Colonic mucosa (tissue), 4 donors: ENCODE results near the gene TTLL10. TPM values are rescaled to one million over a fixed set of nuclear protein-coding genes. Genes with fewer than 3 reads are reported as not detected.

Experiments
- DNase-seq: peaks from one replicate; pipeline ENCODE4 v3.0.0-alpha.2; 2020
- H3K27ac ChIP-seq: fragments of 200-600 bp; one replicate; pipeline ENCODE4 v1.8.0; 2021
- H3K27me3 ChIP-seq: fragments of 200-600 bp; one replicate; pipeline ENCODE4 v1.8.0; 2021
- H3K36me3 ChIP-seq: fragments of 200-600 bp; one replicate; pipeline ENCODE4 v1.8.0; 2021
- H3K4me1 ChIP-seq: fragments of 200-600 bp; one replicate; pipeline ENCODE4 v1.8.0; 2021; ENCODE audit warnings: mild to moderate bottlenecking
- H3K4me3 ChIP-seq: fragments of 200-600 bp; one replicate; pipeline ENCODE4 v1.8.0; 2021
- H3K9ac ChIP-seq, 2 donors: one replicate each; pipeline ENCODE4 v1.7.0; 2013; ENCODE audit warnings: control low read depth in 2 of 2, low read depth in 2 of 2, low read length in 2 of 2
- H3K9me3 ChIP-seq: fragments of 200-600 bp; one replicate; pipeline ENCODE4 v1.8.0; 2021
- CTCF ChIP-seq: fragments of 200-600 bp; IDR thresholded peaks from one replicate; pipeline ENCODE4 v1.8.0; 2022; ENCODE audit warnings: antibody characterized with exemption, mild to moderate bottlenecking
- intact Hi-C: fragments of 100-400 bp; cut with DNase I; formaldehyde crosslinking; loops from one replicate; pipeline ENCODE4 v1.14.1; 2022
- total RNA-seq, 2 donors: library from RNA; stranded (reverse); fragmentation: NEBNext Ultra II Directional in 1 of 2; extraction: Animal tissue kit (Norgen Biotek cat#: 25700) in 1 of 2; gene quantifications; one replicate each; pipeline ENCODE4 v1.2.1, GENCODE V29; 2021
- donor health status: healthy.
- donor health status: DM: no; HTN: no; CAD: no.
- donor health status: DM: no; HTN: no; CAD: no.

Gene TTLL10
- total RNA-seq, 2 donors from 2014 or later: 0.64 to 2.3 TPM

- peak overlapping the region in 1 of 2 donors; percentile 26 for H3K9ac ChIP-seq
- DNase-seq: peak; percentile 27
- TF ChIP-seq CTCF: no peak
- H3K27ac ChIP-seq: peak overlapping the region; percentile 63
- intact Hi-C loops: no loop called here
- peaks cover 10% of the 10 kb centered on the region for H3K27me3 ChIP-seq
- no peaks in the 10 kb centered on the region for H3K36me3 ChIP-seq
- H3K4me1 ChIP-seq: peaks cover 8% of the 10 kb centered on the region
- H3K9me3 ChIP-seq: no peaks in the 10 kb centered on the region
- no peak overlapping the region for H3K4me3 ChIP-seq
Observed at GRCh38 chr1:1168451-1169411, 4.9 kb upstream of the TTLL10 start.

- peak; percentile 53 for DNase-seq
- no peaks in the 10 kb centered on the region for H3K9me3 ChIP-seq
- peaks cover 10% of the 10 kb centered on the region for H3K27me3 ChIP-seq
- peaks cover 8% of the 10 kb centered on the region for H3K4me1 ChIP-seq
- intact Hi-C loops: loop anchor here (10.0 kb wide), 1 partner anchor 55 kb away; no protein-coding TSS in a partner anchor
- no peak overlapping the region for H3K27ac ChIP-seq
- no peak overlapping the region for H3K4me3 ChIP-seq
- H3K9ac ChIP-seq: no peak overlapping the region
- TF ChIP-seq CTCF: no peak
- no peaks in the 10 kb centered on the region for H3K36me3 ChIP-seq
Observed at GRCh38 chr1:1169429-1170214, 4.1 kb upstream of the TTLL10 start.

- intact Hi-C loops: loop anchor here (10.0 kb wide), 1 partner anchor 54 kb away; no protein-coding TSS in a partner anchor
- H3K27ac ChIP-seq: no peak overlapping the region
Observed at GRCh38 chr1:1170215-1171091, 3.2 kb upstream of the TTLL10 start.

GRCh38 chr1:1171161-1171545 lies 2.5 kb upstream of the TTLL10 start:
- no peaks in the 10 kb centered on the region for H3K9me3 ChIP-seq
- no peak for TF ChIP-seq CTCF
- H3K36me3 ChIP-seq: no peaks in the 10 kb centered on the region
- no peak overlapping the region for H3K27ac ChIP-seq
- intact Hi-C loops: loop anchor here (10.0 kb wide), 1 partner anchor 54 kb away; no protein-coding TSS in a partner anchor
- no peak overlapping the region for H3K9ac ChIP-seq
- peak; percentile 41 for DNase-seq
- peaks cover 8% of the 10 kb centered on the region for H3K4me1 ChIP-seq
- no peak overlapping the region for H3K4me3 ChIP-seq
- H3K27me3 ChIP-seq: peaks cover 10% of the 10 kb centered on the region

More at GRCh38 chr1:1170215-1171091, 3.2 kb upstream of the TTLL10 start:
- peak; percentile 56 for DNase-seq
- Histone ChIP-seq H3K27me3 (peaks cover 10% of the 10 kb centered on the region), H3K36me3 (no peaks in the 10 kb centered on the region), H3K4me3 (no peak overlapping the region), H3K9ac (no peak overlapping the region), H3K4me1 (peaks cover 8% of the 10 kb centered on the region), H3K9me3 (no peaks in the 10 kb centered on the region)
- TF ChIP-seq CTCF: no peak
